22Rv1 (cell line): ENCODE results near the gene ENGASE.

Experiments used
- ZFX ChIP-seq: fragments of 450-650 bp; IDR thresholded peaks from 2 replicates; pipeline ENCODE4 v1.6.1; 2017; ENCODE audit warnings: antibody characterized with exemption, borderline replicate concordance
- TF ChIP-seq, protein P1 (sequence below): fragments of 450-650 bp; IDR thresholded peaks from 2 replicates; pipeline ENCODE4 v1.5.1; 2017; ENCODE audit warnings: mild to moderate bottlenecking

DNA sequence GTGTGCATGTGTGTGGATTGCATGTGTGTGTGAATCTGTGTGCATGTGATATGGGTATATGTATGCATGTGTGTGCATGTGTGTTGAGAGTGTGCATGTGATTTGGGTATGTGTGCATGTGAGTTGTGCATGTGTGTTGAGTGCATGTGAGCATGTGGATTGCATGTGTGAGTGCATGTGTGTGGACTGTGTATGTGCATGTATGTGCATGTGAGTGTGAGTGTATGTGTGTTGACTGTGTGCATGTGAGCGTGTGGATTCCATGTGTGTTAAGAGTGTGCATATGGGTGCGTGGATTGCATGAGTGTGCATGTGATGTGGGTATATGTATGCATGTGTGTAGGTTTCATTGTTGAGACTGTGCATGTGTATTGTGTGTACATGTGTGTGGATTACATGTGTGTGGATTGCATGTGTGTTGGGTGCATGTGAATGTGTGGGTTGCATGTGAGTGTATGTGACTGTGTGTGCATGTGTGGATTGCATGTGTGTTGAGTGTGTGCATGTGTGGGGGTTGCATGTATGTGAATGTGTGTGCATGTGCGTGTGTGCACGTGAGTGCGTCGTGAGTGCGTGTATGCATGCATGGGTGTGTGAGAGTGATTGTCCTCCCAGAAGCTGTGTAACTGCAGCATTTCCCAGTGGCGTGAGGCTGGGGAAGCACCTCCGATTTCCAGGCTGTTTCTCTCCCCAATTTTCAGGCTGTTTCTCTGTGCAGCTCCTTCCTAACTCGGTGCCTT, 31.3 kb upstream of the ENGASE start:
- TF ChIP-seq, protein P1, sequence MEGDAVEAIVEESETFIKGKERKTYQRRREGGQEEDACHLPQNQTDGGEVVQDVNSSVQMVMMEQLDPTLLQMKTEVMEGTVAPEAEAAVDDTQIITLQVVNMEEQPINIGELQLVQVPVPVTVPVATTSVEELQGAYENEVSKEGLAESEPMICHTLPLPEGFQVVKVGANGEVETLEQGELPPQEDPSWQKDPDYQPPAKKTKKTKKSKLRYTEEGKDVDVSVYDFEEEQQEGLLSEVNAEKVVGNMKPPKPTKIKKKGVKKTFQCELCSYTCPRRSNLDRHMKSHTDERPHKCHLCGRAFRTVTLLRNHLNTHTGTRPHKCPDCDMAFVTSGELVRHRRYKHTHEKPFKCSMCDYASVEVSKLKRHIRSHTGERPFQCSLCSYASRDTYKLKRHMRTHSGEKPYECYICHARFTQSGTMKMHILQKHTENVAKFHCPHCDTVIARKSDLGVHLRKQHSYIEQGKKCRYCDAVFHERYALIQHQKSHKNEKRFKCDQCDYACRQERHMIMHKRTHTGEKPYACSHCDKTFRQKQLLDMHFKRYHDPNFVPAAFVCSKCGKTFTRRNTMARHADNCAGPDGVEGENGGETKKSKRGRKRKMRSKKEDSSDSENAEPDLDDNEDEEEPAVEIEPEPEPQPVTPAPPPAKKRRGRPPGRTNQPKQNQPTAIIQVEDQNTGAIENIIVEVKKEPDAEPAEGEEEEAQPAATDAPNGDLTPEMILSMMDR, result no peak
- TF ChIP-seq ZFX, result no peak
